ENCODE data around the gene SERPINB1.

SERPINB1 gene

GRCh38 chr6:2868637-2869036, 27.0 kb upstream of the SERPINB1 start:
- no peaks in the 10 kb centered on the region for H3K36me3 ChIP-seq (ENCODE audit: control insufficient read depth in 2 of 2, insufficient read depth in 1 of 2, low read length in 2 of 2)
- H3K27ac ChIP-seq (ENCODE audit: extremely low read depth, low read depth, low read length): no peak overlapping the region
- H3K9me3 ChIP-seq (ENCODE audit: control insufficient read depth, insufficient read depth, low read depth, low read length): no peaks in the 10 kb centered on the region
- H3K4me1 ChIP-seq (ENCODE audit: control insufficient read depth, insufficient read depth, low read length): no peaks in the 10 kb centered on the region
- CTCF ChIA-PET: interaction anchor here (0.6 to 2.8 kb wide), 6 partner anchors 12 to 201 kb away, joined by 3 to 10 read pairs (median 6); no protein-coding TSS in a partner anchor
- no peak for TF ChIP-seq SCRT1 (tag by site-specific recombination; IDR thresholded peaks at IDR 0.05; ENCODE audit: borderline replicate concordance)
- TF ChIP-seq ZNF155 (tag by site-specific recombination; IDR thresholded peaks at IDR 0.05): no peak
- TF ChIP-seq KLF7 (tag by site-specific recombination; IDR thresholded peaks at IDR 0.05; ENCODE audit: borderline replicate concordance): no peak
- TF ChIP-seq GLI4 (tag by site-specific recombination; IDR thresholded peaks at IDR 0.05): no peak
- TF ChIP-seq YY1 (tag by site-specific recombination; IDR thresholded peaks at IDR 0.05): no peak
- no peak for TF ChIP-seq PRDM4 (tag by site-specific recombination; IDR thresholded peaks at IDR 0.05)
- no peak for TF ChIP-seq ZNF48 (tag by site-specific recombination; IDR thresholded peaks at IDR 0.05)
- no peak for TF ChIP-seq RBAK (tag by site-specific recombination; IDR thresholded peaks at IDR 0.05)
- no peak for TF ChIP-seq ZNF585B (tag by site-specific recombination; IDR thresholded peaks at IDR 0.05)
- TF ChIP-seq ZNF488 (tag by site-specific recombination; IDR thresholded peaks at IDR 0.05): no peak
- TF ChIP-seq CTCF (tag by site-specific recombination; IDR thresholded peaks at IDR 0.05): no peak
- no peak for TF ChIP-seq ZSCAN23 (tag by site-specific recombination; IDR thresholded peaks at IDR 0.05)
- TF ChIP-seq ZNF580 (tag by site-specific recombination; IDR thresholded peaks at IDR 0.05): no peak
- no peak for TF ChIP-seq ZNF623 (tag by site-specific recombination; IDR thresholded peaks at IDR 0.05)
- no peak for TF ChIP-seq ZNF600 (tag by site-specific recombination; IDR thresholded peaks at IDR 0.05)
- TF ChIP-seq ZNF37A (tag by site-specific recombination; IDR thresholded peaks at IDR 0.05): no peak
- TF ChIP-seq ZBTB8A (tag by site-specific recombination; IDR thresholded peaks at IDR 0.05): no peak
- TF ChIP-seq, protein P1, sequence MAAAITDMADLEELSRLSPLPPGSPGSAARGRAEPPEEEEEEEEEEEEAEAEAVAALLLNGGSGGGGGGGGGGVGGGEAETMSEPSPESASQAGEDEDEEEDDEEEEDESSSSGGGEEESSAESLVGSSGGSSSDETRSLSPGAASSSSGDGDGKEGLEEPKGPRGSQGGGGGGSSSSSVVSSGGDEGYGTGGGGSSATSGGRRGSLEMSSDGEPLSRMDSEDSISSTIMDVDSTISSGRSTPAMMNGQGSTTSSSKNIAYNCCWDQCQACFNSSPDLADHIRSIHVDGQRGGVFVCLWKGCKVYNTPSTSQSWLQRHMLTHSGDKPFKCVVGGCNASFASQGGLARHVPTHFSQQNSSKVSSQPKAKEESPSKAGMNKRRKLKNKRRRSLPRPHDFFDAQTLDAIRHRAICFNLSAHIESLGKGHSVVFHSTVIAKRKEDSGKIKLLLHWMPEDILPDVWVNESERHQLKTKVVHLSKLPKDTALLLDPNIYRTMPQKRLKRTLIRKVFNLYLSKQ (tag by site-specific recombination; IDR thresholded peaks at IDR 0.05; ENCODE audit: borderline replicate concordance): no peak
- no peak overlapping the region for H3K4me3 ChIP-seq (ENCODE audit: low read depth, low read length)
- POLR2A ChIA-PET: interaction anchor here (1.1 to 1.5 kb wide), 2 partner anchors 11 to 13 kb away, joined by 3 to 5 read pairs; no protein-coding TSS in a partner anchor

- ChIA-PET POLR2A (interaction anchor here (1.4 kb wide), 1 partner anchor 9 kb away, joined by 3 read pairs; no protein-coding TSS in a partner anchor), CTCF (interaction anchor here (0.6 to 2.2 kb wide), 10 partner anchors 8 to 200 kb away, joined by 3 to 20 read pairs (median 3); no protein-coding TSS in a partner anchor)
- Histone ChIP-seq H3K4me1 (ENCODE audit: control insufficient read depth, insufficient read depth, low read length) (no peaks in the 10 kb centered on the region), H3K9me3 (ENCODE audit: control insufficient read depth, insufficient read depth, low read depth, low read length) (no peaks in the 10 kb centered on the region), H3K36me3 (ENCODE audit: control insufficient read depth in 2 of 2, insufficient read depth in 1 of 2, low read length in 2 of 2) (no peaks in the 10 kb centered on the region), H3K4me3 (ENCODE audit: low read depth, low read length) (no peak overlapping the region), H3K27ac (ENCODE audit: extremely low read depth, low read depth, low read length) (no peak overlapping the region)
- TF ChIP-seq ZNF221 (tag by site-specific recombination; IDR thresholded peaks at IDR 0.05; ENCODE audit: borderline replicate concordance) (no peak), ZNF2 (tag by site-specific recombination; IDR thresholded peaks at IDR 0.05) (no peak), ZNF24 (tag by site-specific recombination; IDR thresholded peaks at IDR 0.05) (no peak), ZSCAN23 (tag by site-specific recombination; IDR thresholded peaks at IDR 0.05) (no peak), ZNF488 (tag by site-specific recombination; IDR thresholded peaks at IDR 0.05) (no peak)
- TF ChIP-seq, protein P2, sequence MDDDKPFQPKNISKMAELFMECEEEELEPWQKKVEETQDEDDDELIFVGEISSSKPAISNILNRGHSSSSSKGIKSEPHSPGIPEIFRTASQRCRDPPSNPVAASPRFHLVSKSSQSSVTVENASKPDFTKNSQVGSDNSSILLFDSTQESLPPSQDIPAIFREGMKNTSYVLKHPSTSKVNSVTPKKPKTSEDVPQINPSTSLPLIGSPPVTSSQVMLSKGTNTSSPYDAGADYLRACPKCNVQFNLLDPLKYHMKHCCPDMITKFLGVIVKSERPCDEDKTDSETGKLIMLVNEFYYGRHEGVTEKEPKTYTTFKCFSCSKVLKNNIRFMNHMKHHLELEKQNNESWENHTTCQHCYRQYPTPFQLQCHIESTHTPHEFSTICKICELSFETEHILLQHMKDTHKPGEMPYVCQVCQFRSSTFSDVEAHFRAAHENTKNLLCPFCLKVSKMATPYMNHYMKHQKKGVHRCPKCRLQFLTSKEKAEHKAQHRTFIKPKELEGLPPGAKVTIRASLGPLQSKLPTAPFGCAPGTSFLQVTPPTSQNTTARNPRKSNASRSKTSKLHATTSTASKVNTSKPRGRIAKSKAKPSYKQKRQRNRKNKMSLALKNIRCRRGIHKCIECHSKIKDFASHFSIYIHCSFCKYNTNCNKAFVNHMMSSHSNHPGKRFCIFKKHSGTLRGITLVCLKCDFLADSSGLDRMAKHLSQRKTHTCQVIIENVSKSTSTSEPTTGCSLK (tag by site-specific recombination; IDR thresholded peaks at IDR 0.05): no peak
Measured at GRCh38 chr6:2866171-2866846, 24.6 kb upstream of the SERPINB1 start.
